CD4-positive, alpha-beta T cell treated with Interleukin-17A for 1 hour (primary cell): ENCODE results near the gene NAPG.
"Not testable (repeated sequence)": the region's sequence is repeated elsewhere in the genome, so short reads cannot be mapped to it uniquely, and the experiment has no call there.

Experiments used
- DNase-seq: peaks from one replicate; pipeline ENCODE4 v3.0.0-alpha.2; 2020

The NAPG gene

DNA sequence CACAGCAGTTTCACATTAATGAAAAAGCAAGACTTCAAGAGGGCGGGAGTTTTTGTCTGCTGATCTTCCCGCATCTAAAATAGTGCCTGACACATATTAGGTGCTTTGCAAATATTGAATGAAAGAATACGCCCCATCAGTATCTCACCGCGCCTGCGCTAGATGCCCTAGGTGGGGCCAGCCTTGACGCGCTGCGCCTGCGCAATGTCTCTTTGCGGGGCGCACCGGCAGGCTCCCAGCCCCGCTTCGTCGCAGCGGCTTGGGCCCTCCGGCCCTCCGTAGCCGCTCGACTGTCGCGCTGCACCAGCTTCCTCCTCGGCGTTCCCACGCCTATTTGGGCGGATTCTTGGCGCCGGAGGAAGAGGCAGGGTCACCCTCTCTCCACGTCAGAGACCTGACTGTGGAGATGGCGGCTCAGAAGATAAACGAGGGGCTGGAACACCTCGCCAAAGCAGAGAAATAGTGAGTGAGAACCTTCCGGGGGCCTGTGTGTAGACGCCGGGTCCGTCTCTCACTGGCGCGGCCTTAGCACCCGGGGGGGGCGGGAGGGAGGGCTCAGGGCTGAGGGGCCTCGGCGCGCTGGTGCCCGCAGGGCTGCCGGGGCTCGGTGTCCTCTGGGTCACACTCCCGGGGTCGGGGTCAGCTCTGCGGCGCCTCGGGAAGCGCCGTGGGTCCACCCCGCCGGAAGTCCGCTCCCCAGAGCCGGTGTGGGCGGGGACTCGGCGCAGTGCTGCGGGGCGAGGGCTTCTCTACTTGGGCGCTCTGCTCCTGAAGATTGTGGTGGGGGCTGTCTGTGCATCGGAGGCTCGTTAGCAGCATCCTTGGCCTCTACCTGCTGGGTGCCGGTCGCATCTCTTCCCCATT lies at the start of gene NAPG:
Gene NAPG (plus strand): TSS at position 331 of the 864 bp plus-strand sequence. CDS start 76 bp downstream, at position 407.
- DNase-seq: peak; percentile 93

DNA sequence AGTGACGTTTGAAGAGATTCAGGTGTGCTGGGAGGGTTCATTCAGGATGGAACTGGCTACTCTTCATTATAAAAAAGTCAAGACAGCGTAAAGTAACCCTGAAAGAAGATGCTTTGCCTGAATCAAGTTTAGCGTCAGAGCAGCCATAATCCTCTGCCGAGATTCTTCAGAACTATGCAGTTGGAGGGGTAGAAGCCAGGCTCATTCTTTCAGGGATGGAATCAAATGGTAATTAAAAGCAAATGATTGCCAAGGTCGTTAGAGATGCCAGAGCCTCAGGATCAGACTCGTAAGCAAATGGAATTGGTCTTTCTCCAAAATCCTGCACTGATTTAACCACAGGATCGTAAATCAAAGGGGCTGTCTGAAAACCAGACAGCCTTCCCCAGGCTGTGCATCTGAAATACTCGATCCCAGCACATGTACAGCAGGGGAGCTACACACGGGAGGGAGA lies 49.5 kb upstream of the NAPG start:
- DNase-seq: no peak

DNA sequence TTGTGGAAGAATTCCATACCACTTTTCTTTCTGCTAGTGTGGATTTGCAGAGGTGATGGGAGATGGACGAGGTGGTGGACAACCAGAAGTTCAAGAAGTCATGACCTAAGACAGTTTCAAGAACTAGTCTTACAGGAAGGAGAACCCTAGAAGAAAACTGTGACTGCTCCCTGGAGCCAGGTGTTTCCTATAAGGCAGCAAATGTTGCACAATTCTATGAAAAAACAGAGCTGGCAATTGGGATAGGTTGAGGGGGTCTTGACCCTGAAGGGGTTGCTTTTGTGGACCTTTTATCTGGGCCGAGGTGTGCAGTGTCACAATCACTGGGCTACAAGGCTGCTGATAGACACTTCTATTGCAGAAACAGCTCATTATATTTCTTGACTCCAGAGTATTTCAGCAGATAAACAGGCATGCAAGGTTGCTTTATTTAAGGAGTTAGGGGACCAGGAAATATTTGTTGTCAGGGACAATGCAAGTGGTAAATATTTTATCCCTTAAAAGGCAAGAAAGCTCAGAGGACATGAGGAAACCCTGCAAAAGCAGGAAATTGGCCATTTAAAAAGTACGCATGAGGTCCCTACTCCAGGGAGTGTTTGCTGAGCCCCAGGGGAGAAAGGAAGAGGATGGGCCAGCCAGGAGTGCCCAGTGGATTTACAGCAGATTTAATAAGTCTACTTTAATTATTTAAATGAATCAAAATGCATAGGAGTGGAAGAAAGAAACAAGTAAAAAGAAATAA lies 48.5 kb upstream of the NAPG start:
- no peak for DNase-seq

DNA sequence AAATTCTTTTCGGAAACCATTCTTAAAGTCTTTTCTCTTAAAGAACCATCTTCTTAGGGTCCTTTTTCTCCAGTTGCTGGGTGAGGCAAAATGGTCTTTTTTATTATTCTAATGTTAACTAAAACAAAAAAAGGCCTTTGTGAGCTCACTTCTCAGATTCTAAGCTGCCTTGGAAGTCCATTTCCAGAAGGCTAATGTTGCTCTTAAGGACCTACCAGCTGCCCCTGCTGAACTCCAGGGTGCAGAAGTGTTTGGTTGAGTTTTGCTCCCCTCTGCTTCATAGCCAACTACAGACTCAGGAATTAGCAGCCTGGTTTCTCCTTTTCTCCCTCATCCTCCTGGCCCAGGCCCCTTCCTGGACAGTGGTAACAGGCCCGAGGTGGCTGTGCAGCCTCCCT lies 48.0 kb upstream of the NAPG start:
- DNase-seq: no peak

DNA sequence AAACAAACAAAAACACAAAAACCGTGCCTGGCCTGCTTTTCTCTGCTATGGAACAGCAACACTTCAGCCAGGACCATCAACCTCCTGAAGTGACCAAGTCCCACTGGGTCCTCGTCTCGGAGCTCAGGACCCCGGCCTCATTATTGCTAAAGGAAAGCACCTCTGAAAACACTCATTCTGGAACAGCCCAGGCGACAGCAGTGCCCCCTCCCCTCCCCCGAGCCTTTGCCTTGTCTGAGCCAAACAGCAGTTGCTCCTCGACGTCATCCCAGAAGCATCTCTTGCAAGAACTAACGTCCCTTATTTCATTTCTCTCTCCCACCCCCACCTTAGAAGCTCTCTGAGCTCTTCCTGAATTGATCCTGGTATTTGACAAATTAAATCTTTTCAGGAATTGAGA lies 44.0 kb upstream of the NAPG start:
- no peak for DNase-seq

DNA sequence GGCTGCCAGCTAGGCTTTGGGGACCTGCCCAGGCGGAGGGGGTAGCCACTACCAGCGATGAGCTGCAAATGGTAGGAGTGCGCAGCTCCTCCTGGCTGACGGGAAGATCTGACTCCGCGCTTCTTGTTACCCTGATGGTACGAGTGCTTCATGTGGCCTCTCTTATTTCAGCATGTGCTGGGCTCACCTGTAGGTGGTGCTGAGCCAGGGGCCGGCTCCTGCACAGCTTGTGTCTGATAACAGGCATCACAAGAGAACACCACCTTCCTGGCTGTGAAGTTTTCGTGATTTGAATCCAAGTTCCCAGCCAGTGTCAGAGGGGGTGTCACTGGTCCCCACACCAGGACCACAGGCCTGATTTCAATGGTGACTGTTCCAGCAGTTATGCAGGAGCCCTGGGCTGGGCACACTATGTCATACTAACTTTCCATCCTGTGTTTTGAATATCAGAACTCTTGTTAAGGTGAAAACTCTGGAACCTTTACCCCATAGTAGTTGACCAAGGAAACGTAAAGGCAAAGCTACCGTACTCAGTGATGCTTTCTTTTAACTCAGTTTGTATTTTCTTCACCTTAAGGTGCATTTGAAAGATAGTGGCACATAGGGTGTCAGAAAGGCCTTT lies 43.4 kb upstream of the NAPG start:
- no peak for DNase-seq

DNA sequence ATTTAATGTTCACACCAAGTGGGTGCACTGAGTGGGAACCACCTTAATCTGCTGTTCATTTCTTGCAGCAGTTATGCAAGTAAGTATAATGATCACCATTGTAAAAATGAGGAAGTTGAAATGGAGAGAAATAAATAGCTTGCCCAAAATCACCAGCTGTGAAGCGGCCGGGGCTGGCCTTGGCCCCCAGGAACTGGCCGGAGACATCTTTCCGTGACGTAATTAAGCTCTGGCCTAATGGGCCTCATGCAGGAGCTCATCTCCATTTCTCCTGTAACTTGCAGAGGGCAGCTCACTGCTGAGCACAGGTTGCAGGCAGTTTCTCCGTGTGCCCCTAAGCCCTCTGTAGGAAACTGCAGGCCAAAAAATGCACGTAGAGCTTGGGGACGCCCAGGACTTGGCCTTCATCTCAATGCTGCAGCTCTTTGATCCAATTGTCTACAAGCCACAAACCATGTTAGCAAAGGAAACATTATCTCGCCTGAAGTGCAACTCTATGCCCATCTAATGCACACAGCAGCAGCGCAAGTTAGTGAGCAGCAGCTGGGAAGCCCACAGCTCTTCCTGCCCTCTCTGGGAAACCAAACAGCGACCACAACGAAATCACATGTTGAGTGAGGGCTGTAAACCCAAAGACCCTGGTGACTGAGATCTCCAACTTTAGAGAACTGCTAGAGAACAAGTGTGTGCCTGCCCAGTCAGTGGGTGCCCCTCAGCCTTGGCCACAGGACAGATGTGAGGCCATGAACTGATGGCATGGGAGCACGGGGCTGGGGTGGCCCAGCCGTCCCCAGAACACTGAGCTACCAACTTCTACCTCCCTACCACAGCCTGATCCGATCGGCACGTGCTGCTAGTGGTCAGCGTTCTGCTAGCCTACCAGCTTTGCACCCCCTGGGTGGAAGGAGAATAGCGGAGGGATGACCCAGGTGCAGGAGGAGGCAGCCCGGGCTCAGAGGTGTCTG lies 42.6 kb upstream of the NAPG start:
- no peak for DNase-seq

DNA sequence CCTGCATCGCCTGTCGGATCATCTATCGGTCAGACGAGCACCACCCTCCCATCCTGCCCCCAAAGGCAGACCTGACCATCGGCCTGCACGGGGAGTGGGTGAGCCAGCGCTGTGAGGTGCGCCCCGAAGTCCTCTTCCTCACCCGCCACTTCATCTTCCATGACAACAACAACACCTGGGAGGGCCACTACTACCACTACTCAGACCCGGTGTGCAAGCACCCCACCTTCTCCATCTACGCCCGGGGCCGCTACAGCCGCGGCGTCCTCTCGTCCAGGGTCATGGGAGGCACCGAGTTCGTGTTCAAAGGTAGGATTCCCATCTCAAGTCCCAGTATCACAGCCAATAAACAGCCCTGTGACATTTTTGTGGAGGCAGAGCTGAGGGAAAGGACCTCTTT lies 40.4 kb upstream of the NAPG start:
- DNase-seq: no peak

DNA sequence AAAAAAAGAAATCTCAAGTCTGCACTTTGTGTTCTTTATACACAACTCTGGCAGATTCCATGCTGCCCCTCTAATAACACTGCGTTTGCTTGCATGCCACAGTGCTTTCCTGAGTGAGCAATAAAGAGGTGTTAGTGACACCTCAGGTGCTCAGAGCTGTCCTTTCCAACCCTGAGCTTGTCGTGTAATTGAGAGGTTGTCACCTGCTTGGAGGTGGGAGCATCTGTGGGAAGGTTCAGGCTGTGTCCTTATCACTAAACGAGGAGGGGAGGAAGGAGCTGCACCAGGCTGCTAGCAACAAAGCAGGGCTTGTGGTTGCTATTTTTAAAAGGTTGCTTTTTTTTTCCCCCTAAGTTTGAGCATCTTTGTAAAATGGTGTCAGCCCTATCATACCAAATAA lies 39.5 kb upstream of the NAPG start:
- DNase-seq: no peak

DNA sequence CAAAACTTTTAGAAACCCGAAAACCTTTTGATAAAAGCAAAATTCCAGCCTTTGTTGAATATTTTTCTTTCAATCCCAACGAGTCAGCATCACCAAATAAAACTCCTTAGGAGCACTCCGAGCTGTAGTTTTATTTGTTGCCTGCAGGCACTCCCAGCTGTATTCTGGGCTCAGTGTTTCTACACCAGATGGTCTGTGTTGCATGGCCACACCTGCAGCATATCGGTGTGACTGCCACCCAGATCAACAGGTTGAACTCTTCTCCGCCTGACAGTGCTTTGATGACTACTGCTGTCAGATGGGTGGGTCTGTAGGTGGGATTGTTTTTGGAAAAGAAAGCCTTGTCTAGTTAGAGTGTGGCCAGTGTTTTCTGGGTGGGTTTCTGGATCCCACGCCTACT lies 38.7 kb upstream of the NAPG start:
- DNase-seq: no peak

DNA sequence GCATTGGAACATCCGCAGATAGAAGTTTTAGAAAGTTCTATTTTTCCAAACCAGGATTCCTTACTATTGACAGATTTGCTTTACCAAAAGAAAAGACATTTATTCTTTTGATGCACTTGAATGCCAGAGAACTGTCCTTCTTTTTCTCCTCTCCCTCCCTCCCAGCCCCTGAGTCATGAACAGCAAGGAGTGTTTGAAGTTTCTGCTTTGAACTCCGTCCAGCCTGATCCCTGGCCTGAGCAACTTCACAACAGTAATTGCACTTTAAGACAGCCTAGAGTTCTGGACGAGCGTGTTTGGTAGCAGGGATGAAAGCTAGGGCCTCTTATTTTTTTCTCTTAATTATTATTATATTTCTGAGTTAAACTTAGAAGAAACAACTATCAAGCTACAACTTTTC lies 37.8 kb upstream of the NAPG start:
- no peak for DNase-seq

DNA sequence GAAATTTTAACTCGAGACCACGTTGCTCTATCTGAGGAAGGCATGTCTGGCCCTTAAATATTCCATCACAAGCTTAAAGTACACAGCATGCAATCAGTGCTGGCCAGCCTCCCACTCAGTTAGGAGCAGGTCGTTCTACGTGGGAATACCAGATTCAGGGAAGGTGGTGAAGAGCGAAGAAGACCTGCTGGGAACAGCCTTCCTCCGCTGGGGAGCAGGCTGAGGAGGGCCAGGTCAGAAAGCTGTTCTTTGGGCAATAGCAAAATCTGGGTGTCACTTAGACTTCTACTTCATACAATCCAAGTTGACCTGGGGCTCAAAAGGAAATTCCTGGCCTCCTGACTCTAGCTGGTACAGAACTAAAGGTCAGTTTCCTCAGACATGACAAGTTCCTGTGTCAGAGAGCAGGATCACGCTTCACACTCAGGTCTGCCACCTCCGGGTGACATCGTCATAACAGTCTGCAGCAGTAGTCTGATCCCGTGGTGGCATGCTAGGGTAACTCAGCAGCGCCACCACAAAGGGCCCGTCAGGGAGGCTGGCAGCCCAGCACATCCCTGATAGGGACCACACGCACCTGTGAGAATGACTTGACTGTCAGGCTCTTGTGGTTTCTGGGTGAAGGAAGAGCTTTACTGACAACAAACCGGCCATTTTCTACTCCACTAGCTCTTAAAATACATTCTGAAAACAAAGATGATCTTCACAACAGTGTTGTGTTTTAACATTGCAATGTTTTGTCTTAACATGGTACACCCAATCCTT lies 35.2 kb upstream of the NAPG start:
- peak; percentile 46 for DNase-seq

DNA sequence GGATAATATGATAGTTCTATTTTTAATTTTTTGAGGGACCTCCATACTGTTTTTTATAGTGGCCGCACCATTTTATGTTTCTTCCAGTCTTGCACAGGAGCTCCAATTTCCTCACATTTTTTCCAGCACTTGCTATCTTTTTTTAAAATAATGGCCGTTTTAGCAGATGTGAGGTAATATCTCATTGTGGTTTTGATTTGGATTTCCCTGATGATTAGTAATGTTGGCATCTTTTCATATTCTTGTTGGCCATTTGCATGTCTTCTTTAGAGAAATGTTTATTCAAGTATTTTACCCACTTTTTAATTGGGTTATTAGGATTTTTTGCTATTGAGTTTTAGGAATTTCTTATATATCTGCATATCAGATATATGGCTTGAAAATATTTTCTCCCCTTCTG lies 29.9 kb upstream of the NAPG start:
- DNase-seq: no peak

DNA sequence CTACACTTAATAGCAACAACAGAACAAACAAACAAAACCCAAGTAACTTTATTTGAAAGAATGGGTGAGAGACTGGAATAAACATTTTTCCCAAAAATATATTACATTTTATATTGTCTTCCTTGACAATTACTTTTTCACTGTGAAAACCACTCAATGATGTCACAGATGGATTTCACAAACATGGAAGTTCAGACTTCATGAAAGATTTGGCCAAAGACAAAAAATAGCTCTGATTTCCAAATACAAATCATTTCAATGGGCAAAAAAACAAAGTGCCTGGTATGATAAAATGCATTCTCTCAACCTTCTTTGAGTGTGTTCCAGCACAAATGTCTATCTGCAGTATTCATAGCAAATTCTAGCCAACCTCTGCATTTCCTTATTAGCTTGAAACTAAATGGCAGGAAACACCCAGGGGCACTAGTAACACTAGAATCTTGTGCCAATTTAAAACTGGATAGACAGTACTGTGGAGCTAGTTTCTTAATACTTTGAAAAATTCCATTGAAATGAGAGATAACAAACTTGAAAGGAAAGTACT lies 28.5 kb upstream of the NAPG start:
- DNase-seq: no peak

DNA sequence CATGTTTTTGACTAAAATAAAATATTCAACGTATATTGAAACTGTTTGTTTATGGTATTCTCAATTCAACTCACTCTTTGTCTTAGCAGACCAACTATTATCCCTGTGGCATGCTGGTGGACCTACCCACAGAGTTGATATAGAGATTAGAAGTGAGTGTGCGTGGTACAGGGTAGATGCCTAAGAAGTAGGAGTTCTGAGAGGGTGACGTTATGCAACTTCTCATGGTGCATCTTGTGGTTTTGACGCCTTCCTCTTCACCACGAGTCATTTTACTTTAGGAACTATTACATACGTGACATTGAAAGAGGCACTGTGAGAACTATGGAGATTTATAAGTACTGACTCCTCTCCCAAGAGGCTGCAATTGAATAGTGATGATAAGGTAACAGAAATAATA lies 26.6 kb upstream of the NAPG start:
- DNase-seq: no peak

DNA sequence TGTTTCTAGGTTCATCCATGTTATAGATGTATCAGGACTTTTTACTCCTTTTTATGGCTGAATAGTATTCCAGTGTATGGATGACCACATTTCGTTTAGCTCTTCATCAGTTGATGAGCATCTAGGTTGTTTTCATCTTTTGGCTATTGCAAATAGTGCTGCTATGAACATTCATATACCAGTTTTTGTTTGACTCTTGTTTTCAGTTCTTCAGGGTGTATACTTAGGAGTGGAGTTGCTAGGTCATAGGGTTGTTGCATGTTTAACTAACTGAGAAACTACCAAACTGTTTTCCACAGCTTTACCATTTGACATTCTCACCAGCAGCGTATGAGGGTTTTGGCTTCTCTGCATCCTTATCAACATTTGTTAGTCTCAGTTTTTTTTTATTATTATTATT lies 25.8 kb upstream of the NAPG start:
- no peak for DNase-seq

DNA sequence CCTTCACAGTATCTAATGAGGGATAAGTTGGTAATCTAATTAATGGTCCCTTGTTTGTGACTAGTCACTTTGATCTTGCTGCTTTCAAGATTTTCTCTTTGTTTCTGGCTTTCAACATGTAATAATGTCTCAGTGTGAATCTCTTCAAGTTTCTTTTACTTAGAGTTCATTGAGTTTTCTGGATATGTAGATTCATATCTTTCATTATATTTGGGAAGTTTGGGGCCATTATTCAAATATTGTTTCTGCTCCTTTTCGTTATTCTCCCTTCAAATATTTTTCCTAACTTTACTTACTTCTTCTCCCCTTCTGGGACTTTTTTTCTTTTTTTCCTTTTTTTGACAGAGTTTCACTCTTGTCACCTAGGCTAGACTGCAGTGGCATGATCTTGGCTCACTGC lies 21.1 kb upstream of the NAPG start:
- DNase-seq: no peak

DNA sequence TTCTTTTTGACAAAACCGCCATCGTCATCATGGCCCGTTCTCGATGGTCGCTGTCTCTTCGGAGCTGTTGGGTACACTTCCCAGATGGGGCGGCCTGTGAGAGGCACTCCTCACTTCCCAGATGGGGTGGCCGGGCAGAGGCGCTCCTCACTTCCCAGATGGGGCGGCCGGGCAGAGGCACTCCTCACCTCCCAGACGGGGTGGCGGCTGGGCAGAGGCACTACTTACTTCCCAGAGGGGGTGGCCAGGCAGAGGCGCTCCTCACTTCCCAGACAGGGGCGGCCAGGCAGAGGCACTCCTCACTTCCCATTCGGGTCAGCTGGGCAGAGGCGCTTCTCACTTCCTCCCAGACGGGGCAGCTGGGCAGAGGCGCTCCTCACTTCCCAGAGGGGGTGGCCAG lies 19.9 kb upstream of the NAPG start:
- DNase-seq: not testable (repeated sequence)

DNA sequence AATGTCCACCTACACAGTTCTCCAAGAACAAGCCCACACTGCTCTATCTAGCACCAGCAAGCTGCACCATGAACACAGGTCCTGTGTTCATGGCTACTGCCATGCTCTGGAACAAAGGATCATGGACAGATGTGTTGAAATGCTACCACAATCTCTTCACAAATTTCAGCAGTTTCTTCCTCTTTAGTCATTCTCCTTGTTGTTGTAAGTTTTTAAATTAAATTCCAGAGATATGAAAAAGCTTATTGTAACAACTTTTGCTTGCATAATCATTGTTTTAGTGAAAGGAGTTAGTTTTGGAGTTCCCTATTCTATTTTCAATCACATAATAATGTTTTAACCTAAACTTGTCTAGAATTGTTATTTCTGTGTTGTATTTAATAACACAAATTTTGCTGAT lies 17.2 kb upstream of the NAPG start:
- no peak for DNase-seq

DNA sequence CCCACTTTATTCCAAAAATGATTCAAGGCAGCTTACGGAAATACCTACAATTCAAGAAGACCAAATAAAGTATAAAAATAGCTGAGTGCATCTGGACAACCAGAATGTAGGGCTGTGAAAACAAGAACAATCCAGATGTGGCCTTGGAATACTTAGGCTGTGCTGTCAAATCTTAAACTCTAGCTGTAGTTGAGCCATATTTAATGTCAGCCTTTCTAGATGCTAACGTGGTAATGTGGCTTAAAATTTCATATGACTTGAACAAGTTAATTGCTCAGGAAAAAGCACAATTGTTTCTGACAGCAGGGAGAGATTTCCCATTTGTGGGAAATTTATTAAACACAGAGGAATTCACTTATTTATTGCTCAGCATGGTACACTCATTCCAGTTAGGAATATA lies 14.6 kb upstream of the NAPG start:
- DNase-seq: no peak

DNA sequence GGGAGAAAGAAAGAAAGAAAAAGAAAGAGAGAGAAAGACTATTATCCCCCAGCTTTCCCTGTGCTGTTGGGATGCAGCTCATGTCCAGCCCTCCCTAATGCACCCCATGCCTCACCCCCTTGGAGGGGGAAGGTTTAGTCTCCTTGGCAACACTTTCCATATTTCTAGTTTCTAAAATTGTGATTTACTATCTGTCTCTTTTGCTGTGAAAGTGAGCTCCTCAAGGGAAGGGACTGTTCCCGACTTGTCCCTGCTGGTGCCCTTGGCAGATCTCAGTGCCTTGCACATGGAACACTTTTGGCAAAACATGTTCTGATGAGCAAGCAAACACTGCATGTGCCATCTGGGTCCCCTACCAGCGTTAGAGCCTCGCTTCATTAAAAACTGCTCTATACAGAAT lies 11.7 kb upstream of the NAPG start:
- no peak for DNase-seq

DNA sequence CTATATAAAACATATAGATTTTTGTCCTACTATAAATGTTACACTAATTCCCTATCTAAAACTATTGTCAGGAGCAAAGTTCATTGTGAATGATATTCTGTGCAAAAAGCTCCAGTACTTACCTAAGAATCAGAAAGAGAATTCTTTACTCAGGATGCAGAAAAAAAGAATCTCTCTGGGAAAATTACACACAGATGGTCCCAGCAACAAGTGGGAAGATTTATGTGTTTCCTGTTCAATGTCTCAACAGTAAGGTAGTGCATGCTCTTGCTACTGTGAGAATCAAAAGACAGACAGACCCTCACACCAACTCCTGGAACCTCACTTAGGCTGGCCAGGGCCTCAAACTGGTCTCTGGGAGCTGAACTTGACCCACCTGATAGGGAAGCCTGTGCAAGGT lies 11.2 kb upstream of the NAPG start:
- DNase-seq: no peak
